HG03135 (cell line): ENCODE data around the gene CAPN10.
A peak's percentile ranks its signal among the peaks of the same experiment; 100 is the strongest.

Experiments
- ATAC-seq: cut with Tn5 transposase; IDR thresholded peaks from one replicate; pipeline ENCODE4 v1.9.1; 2021; ENCODE audit warnings: mild to moderate bottlenecking, moderate library complexity; ENCODE audit not compliant: unreplicated experiment

Gene CAPN10

DNA sequence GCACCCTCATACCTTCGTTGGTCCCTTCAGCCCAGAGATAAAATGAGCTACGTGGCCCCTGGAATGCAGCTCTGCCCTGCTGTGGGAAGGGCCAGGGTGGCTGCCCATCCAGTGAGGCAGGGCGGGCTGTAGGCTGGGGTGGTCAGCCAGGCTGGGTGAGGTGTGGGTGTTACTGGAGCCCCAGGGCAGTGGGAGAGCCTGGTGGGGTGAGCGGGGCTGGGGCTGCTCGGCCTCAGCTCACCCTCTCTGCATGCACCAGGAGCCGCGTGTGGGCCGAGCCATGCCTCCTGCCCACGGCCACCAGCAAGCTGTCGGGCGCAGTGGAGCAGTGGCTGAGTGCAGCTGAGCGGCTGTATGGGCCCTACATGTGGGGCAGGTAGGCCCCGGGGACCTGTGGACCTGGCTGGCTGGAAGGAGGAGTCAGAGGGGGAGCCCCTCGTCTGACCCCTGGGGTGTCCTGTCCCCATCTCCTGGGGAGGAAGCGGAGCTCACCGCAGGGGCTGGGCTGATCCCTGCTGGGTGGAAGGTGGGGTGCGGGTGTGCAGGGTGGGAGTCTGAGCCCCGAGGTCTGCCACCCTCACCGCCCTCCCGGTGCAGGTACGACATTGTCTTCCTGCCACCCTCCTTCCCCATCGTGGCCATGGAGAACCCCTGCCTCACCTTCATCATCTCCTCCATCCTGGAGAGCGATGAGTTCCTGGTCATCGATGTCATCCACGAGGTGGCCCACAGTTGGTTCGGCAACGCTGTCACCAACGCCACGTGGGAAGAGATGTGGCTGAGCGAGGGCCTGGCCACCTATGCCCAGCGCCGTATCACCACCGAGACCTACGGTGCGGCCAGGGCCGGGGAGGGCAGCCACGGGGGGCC lies 12.8 kb upstream of the CAPN10 start:
- ATAC-seq: no peak

DNA sequence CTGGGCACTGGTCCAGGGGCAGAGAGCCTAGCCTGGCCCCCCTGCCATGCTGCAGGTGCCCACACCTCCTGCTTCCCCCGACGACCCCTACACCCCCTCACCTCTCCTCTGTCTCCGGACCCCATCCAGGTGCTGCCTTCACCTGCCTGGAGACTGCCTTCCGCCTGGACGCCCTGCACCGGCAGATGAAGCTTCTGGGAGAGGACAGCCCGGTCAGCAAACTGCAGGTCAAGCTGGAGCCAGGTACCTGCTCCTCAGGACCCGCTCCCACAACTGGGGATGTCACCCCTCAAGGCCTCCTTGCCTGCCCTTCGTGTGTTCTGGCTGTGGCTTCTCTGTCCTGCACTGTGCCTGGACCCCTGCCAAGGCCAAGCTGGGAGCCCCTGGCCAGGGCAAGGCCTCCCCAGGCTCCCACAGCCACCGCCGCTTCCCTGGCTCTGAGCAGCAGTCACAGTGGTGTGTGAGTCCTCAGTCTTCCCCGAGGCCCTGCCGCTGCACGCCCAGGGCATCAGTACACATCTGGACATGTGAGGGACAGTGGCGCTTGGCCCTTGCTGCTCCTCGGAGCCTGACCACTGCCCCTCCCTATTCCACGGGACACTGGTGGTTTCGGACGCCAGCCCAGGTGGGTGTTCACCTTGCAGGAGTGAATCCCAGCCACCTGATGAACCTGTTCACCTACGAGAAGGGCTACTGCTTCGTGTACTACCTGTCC lies 12.0 kb upstream of the CAPN10 start:
- no peak for ATAC-seq

DNA sequence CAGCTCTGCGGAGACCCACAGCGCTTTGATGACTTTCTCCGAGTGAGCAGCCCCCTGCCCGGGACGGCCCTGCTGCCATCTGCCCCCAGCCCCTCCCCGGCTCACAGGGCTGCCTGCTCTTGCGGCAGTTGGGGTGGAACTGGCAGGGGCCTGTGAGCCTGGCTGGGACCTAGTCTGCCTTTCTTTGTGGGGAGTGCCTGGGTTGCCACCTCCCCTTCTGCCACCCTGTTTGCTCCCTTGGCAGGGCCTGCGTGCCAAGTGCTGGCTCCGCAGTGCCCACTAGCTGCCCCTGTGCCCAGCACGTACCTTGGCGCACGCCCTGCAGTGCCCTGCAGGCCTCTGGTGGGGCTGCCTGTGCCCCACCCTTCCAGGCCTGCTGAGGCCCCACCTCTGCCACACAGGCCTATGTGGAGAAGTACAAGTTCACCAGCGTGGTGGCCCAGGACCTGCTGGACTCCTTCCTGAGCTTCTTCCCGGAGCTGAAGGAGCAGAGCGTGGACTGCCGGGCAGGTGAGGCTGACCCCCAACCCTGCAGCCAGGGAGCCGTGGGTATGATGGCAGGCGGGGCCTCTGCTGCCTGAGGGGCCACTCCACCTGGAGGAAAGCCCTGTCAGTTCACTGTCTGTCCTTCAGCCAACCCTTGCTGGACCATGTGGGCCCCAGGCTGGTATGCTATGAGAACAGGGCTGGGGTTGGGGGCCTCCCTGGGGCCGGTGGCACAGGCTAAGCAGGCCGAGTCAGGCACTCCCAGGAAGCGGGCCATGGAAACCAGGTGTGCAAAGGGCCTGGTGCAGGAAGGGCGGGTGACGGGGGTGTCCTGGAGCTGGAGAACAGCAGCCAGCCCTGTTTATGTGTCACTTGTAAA lies 11.2 kb upstream of the CAPN10 start:
- no peak for ATAC-seq

DNA sequence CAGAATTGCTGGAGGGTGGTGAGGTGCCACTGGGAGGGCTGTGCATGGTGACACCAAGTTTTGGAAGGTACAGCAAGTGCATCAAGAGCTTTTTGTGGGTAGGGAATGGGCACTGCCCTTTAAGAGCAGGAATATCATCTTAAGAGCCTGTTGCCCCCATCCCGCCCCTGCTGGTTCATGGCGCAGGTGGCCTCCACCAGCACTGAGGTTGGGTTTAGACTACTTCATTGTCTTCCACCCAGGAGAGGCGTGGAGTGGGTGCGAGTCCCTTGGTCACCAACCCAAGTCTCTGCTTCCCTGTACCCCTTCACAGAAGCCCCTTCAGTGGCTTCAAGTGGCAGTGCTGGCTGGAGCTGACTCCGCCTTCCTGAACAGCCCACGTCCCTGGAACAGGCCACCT lies 10.5 kb upstream of the CAPN10 start:
- no peak for ATAC-seq

DNA sequence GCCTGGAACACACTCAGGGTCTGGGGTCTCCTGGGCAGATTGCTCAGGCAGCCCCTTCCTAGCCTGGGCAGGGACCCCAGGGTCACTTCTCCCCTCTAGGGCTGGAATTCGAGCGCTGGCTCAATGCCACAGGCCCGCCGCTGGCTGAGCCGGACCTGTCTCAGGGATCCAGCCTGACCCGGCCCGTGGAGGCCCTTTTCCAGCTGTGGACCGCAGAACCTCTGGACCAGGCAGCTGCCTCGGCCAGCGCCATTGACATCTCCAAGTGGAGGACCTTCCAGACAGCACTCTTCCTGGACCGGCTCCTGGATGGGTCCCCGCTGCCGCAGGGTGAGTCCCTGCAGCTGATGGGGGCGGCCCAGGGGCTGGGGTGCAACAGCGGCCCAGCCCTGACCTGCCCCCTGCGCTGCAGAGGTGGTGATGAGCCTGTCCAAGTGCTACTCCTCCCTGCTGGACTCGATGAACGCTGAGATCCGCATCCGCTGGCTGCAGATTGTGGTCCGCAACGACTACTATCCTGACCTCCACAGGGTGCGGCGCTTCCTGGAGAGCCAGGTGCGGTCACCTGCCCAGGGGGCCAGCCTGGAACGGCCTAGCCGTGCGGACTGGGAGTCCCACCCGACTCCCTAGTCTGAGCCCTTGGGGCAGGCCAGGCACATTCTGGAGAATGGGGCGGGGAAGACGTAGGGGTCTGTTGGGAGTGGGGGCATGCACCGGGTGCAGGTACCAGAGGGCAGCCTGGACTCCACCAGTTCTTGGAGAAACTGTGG lies 9.9 kb upstream of the CAPN10 start:
- ATAC-seq: no peak

DNA sequence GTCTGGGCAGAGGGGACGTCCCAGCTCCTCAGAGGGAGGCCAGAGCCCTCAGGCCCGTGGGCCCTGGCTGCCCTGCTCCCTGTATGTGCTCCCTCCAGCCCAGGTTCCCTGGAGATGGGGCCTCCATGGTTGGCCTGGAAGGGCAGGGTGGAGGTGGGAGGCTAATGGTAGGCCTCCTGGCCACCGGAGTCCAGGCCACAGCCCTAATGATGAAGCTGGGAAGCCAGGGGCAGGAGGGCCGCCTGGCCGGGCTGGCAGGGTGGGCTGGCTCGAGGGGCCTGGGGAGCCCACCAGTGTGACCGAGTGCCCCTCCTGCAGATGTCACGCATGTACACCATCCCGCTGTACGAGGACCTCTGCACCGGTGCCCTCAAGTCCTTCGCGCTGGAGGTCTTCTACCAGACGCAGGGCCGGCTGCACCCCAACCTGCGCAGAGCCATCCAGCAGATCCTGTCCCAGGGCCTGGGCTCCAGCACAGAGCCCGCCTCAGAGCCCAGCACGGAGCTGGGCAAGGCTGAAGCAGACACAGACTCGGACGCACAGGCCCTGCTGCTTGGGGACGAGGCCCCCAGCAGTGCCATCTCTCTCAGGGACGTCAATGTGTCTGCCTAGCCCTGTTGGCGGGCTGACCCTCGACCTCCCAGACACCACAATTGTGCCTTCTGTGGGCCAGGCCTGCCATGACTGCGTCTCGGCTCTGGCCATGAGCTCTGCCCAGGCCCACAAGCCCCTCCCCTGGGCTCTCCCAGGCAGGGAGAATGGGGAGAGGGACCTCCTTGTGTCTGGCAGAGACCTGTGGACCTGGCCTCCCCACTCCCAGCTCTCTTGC lies 9.0 kb upstream of the CAPN10 start:
- no peak for ATAC-seq

DNA sequence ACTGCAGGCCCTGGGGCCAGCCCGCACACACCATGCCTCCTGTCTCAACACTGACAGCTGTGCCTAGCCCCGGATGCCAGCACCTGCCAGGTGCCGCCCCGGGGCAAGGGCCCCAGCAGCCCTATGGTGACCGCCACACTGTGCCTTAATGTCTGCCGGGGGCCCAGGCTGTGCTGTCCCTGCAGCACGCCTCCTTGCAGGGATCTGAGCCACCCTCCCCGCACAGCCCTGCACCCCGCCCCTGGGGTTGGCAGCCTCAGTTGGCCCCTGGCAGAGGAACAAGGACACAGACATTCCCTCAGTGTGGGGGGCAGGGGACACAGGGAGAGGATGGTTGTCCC lies 8.5 kb upstream of the CAPN10 start:
- no peak for ATAC-seq

DNA sequence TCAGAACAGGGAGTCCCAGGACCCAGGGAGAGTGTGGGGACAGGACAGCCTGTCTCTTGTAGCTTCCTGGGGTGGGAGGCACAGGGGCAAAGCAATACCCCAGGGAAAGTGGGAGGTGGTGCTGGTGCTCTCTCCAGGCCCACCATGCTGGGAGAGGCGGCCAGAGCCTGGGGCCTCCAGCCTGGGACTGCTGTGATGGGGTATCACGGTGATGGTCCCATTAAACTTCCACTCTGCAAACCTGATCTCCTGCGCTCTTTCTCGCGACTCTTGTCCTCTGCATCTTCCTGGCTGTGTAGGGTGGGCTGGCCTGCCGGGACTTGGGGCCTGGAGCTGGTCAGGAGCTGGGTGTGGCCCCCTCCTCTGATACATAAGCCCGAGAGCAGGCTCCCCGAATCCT lies 8.0 kb upstream of the CAPN10 start:
- ATAC-seq: no peak

DNA sequence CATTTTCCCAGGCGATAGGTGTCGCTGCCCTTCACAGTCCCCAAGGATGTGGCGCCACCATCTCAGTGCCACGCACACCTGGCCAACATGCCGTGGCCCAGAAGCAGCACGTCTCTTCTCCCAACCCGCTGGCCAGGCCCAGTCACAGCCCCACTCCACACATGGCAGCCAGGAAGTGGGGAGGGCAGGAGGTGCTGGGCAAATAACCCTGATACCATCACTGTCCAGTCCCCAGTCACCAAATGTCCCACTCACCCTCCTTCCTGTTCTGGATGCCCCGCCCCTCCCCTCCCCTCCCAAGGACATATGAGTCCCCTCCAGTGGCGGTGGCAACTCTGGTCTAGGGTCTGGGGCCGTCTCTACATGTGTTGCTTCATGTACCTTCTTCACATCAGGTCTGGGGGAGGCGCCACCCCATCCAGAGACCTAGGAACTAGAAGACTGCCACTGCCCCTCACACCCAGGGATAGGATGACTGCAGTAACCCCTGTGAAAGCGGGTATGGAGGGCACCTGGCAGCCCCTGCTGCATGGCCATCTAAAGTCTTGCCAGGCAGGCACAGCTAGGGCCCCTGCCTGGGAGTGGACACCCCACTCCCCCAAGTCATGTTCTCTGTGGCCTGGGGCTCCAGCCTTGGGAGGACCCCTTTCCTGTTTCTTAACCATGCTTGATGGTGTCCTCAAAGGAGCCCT lies 7.3 kb upstream of the CAPN10 start:
- no peak for ATAC-seq

DNA sequence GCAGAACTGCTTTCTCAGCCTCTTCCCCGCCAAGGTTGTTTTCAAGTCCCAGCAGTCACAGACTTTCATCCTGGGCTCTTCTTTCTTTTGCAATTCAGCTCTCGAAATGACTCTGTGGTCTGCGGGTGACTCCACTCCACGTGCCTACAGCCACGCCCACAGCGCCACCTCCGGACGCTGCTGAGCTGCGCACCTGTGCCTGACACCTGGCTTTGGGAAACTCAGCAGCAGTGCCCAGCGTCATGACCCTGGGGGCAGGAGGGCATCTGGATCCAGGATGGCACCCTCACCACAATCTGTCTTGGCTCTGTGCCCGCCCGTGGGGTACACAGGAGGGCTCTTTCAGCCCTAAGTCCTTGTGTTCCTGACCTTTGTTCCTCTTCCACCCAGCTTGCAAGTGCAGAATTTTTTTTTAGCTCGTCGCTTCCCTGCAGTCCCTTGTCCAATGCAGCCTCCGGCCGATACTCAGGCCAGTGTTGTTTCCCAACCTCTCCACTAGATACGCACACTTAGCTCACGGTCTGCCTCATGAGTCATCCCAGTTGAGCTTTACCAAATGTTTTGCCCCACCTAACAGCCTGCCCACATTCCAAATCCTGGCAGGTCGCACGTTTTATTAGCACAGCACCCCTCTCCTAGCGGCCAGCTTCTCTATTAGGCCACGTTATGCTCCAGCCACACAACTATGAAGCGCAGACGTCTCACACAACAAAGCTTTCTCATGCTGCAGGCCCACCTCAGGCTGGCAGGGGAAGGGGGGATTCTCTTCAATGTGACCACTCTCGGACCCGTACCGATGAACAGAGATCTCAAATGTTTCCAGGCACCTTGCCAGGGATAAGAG lies 6.5 kb upstream of the CAPN10 start:
- no peak for ATAC-seq

DNA sequence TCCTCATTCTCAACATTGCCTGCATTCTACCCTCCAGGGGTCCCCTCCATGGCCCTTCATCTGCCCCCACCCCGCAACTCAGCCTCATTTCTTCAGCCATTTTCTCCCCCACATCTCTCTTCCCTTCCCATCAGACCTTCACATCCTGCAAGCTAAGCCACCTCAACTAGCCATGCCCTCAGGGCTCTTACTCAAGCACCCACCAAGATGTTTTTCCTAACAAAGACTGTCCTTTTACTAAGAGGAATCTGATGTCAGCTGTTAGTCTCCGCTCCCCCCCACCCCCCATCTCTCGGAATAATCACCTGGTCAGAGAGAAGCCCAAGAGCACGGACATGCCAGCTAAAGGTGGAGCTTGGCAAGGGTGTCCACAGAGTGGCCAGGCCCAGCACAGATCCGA lies 4.7 kb upstream of the CAPN10 start:
- no peak for ATAC-seq

DNA sequence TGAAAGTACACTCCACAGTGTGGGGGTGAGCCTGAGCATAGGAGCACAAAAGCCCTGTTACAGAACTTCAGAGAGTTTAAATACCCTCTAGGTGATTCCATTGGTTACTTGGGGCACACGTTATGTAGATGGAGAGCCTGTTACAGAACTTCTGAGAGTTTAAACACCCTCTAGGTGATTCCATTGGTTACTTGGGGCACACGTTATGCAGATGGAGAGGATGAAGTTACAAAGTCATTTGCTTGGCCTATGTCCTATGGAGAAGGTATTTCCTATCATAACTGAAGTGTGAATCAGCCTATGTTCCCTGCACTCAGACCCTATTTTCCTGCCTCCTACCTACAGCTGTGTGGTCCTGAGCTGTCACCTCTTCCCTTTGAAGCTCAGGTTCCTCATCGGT lies 3.8 kb upstream of the CAPN10 start:
- ATAC-seq: no peak

DNA sequence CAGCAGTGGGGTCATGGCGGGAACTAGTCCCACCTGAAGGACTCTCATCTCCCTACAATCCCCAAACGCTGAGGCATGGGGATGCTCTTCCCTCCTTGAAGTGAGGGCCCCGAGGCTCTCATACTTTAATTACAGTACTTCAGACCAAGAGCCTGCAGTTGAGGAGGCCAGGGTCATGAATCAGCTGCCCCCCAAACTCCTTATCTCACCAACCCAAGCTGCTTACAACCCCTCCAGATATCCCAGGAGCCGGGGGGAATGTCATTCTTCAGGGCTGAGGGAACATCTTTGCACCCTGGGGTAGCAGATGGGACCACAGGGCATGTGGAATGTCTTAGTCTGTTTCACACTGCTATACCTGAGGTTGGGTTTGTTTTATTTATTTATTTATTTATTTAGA lies 2.8 kb upstream of the CAPN10 start:
- no peak for ATAC-seq

DNA sequence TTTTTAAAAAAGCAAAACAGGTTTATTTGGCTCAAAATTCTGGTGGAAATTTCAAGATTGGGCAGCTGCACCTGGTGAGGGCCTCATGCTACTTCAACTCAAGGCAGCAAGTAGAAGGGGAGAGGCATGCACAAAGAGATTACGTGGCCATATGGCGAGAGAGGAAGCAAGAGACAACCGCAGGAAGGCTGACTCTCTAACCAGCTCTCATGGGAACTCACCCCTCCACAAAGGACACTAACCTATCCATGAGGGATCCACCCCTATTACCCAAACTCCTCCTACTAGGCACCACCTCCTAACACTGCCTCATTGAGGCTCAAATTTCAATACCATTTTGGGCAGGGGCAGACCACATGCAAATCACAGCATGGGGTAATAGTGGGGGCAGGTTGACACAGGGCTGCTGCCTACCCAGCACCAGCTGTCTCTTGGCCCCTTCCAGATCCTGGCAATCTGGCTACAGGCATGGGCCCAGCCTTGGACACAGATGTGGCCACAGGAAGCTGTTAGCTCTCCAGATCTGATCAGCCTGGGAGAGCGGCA lies 2.0 kb upstream of the CAPN10 start:
- peak; percentile 47 for ATAC-seq

DNA sequence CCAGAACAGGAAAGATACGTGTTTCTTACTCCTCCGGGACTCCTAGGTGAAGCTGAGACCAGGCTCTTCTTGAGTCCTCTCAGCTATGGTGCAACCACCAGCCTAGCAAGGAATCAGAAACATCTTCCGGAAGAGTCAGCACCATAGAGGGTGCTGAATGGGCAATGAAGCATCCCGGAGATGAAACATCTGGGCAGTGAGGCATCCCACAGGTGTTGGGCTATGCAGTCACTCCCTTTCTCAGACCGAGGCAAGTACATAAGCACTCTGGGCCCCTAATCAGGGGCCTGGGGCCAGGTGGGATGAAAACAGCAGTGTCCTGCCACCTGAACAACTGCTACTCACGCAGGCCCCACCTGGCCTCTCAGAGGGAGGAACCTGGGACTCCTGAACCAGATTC lies 1.4 kb upstream of the CAPN10 start:
- ATAC-seq: peak; percentile 28

DNA sequence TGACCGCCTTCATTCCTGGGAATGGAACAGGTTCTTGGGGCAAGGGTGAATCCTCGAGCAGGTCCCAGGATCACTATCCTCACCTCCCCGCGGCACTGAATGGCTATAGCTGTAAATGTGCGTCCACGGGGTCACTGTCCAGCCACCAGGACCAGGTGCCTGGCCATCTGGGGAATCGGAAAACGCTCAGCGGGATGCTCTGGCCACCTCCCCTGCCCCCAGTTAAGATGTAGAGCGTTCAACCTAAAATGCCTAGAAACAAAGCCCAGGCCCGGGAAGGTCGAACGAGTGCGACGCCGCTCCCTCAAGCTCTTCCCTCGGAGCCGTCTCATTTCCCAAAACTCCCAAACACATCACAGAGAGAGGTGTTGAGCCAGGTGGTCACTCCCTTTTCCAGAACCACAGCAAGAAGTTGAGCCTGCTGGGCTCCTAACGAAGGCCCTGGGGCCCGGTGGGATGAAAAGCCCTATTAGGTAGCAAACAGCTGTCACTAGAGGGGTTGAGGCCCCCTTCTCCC lies 795 bp upstream of the CAPN10 start:
- no peak for ATAC-seq

DNA sequence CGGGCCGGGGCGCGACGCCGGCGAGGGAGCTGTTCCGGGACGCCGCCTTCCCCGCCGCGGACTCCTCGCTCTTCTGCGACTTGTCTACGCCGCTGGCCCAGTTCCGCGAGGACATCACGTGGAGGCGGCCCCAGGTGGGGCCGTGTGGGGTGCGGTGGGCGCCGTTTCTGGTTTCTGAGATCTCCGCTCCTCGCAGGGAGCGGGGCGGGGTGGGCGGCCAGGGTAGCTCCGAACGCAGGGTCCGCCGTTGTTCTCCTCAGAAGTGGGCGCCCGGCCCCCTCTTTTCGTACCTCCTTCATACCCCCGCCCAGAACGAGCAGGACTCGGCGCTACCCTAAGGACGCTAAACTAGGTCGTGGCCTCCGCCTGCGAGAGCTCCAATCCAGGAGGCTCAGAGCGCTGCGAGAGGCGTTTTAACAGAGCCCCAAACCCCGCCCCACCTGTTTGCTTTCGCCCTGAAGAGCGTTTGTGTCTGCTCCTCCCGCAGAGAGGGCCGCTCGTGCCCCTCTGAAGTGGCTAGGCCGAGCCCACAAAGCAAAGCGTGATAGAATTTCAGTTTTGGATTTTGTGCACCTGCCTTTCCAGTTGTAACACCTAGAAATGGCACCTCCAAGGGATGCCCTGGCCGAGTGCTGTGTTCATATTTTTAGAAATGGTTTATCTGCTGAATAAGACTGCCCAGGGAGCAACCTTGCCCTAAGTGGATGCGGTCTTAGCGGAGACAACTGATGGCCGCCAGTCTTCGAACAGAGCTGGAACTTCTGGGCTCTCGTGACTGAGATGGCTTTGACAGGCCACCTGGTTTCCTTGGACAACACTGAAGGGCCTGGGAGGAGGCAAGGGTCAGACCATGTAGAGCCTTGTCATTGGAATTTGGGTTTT lies 626 bp downstream of the CAPN10 start:
- ATAC-seq: peak; percentile 8
